ENCODE data around the gene PHF21A.
"Not testable (repeated sequence)": the region's sequence is repeated elsewhere in the genome, so short reads cannot be mapped to it uniquely, and the experiment has no call there.

Gene PHF21A

DNA sequence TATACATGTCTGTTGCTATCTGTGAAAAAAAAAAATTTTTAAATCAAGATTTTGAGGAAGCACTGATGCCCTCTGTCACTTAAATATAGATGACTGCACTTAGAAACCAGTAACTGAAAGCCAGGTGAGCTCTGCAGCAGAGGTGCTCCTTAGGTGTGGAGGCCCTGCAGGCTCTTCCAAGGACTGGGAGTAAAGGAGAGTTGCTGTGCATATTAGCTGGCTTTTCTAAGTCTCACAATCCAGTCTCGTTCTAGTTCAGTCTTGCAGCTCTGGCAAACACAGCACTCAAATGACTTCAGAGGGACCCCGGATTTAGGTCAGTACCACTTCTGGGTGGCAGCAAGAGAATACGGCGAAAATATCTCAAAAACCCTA lies 137.8 kb downstream of the PHF21A start:
- no peak for DNase-seq (ENCODE audit: low read depth in 3 of 3)

GRCh38 chr11:45982656-45983470 lies 138.4 kb downstream of the PHF21A start:
- peak; percentile 11 to 30 (median 26) for DNase-seq (ENCODE audit: low read depth in 3 of 3)

- not testable (repeated sequence) for DNase-seq (ENCODE audit: low read depth in 3 of 3)
These were observed 139.4 kb downstream of the PHF21A start for GRCh38 chr11:45981826-45982225.

GRCh38 chr11:45974806-45975205 lies 146.4 kb downstream of the PHF21A start:
- DNase-seq (ENCODE audit: low read depth in 3 of 3): no peak

GRCh38 chr11:45973601-45974000 lies 147.7 kb downstream of the PHF21A start:
- no peak for DNase-seq (ENCODE audit: low read depth in 3 of 3)

DNA sequence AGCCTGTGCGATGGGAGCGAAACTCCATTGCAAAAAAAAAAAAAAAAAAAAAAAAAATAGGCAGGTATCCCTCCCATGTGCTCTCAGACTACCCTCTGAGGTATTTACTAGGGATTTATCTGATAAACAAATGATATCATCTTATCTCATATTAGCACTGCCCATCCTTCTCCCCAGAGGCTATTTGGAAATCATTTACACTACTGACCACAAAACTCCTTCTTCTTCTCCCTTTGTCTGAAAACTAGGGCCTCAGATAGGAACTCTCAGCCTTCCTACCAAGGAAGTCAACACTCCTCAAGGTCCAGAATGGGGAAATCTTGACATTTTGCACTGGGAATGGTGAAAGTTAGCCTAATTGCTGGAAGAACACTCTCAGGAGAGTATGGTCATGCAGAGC lies 152.4 kb downstream of the PHF21A start:
- no peak for DNase-seq (ENCODE audit: low read depth in 3 of 3)

DNA sequence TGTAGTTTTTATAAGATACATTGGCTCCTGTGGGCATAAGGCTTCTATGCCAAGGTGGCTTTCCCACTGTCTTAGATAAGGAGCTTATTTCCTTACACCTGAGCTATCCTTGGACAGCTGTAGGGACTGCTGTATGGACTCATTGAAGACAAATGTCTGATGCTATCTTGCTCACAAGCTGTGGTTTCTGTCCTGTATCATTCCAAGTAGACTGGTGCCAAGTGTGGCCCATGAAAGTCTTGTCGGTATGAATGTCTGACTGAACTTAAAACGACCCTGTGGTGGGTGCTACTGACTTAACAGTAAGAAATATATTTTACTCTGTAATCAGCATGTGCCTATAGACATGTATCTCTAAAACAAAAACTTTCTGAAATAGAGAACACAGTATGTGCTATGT lies 153.7 kb downstream of the PHF21A start:
- no peak for DNase-seq (ENCODE audit: low read depth in 3 of 3)

GRCh38 chr11:45964911-45965389 lies 156.3 kb downstream of the PHF21A start:
- peak; percentile 30 to 37 (median 35) for DNase-seq (ENCODE audit: low read depth in 3 of 3)

DNA sequence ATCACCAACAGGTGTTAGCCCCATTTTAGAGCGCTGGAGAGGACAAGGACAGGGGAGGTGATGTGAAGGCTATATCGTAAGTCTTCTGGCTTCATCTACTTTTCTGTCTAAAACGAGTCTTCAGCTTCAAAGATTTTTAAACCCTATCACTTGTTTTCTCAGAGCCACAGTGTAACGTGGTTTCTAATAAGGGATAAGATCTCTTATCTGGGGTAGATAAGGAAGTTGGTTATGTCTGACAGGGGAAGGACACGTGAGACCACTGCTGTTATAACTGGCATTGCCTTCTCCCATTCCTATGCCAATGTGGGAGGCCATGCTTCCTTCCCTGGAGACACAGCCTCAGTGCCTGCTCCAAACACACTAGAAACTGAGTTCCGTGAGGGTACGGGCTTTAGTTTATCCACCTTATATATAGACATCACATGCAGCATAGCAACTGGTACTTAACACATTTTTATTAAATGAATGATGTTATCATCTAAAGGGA lies 159.5 kb downstream of the PHF21A start:
- DNase-seq (ENCODE audit: low read depth in 3 of 3): no peak

DNA sequence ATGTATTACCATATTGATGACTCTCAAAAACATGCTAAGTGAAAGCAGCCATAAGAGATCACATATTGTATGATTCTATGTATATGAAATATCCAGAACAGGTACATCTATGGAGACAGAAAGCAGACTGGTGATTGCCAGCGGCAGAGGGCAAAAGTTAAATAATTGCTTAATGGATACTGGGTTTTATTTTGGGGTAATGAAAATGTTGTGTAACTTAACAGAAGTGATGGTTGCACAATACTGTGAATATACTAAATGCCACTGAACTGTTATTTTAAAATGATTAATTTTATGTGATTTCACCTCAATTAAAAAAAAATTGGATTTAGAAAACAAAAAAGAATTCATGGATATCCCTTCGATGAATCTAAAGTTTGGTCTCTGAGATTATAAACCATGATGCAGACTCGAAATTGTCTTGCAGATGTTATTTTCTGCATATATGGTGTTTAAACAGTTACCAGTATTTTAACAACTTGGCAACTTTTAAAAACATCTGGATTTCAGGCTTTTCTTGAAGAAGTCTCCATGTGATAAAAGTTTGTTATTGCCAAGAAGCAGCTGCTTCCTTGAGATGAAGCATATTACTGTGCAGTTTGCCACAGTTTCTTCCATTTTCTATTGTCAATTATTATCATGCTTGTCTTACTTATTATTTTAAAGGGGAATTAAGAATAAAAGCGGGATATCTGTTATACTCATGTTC lies 160.7 kb downstream of the PHF21A start:
- no peak for DNase-seq (ENCODE audit: low read depth in 3 of 3)

DNA sequence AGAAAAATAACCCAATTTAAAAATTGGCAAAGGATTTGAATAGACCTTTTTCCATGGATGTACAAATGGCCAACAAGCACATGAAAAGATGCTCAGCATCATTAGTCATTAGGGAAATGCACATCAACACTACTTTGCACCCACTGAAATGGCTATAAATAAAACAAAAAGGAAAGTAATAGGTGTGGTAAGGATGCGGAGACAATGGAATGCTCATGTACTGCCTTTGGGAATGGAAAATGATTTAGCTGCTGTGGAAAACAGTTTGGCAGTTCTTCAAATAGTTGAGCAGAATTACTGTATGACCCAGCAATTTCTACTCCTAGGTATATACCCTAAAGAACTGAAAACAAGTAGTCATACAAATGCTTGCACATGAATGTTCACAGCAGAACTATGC lies 161.4 kb downstream of the PHF21A start:
- DNase-seq (ENCODE audit: low read depth in 3 of 3): no peak

GRCh38 chr11:45949992-45950407 lies 171.3 kb downstream of the PHF21A start:
- no peak for DNase-seq (ENCODE audit: low read depth in 3 of 3)

- no peak for DNase-seq (ENCODE audit: low read depth in 3 of 3)
These were observed 172.9 kb downstream of the PHF21A start for GRCh38 chr11:45948356-45948755.

DNA sequence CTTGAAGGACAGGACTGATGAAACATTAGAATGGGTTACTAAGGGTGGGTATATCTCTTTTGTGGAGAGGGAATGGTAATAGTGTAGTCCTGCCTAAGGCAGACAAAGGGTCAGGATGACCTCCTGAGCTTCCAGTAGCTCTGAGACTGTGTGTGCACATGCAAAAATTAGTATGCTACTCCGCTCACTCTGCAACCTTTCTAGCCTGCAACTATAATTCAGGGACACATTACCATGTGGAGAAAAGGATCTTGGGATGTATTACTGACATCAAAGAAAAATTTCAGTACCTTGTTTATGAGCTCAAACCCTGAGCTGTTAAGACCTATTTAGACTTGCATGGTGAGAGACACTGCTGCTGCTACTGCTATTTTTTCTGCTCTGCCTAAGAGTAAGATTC lies 173.4 kb downstream of the PHF21A start:
- DNase-seq (ENCODE audit: low read depth in 3 of 3): no peak

DNA sequence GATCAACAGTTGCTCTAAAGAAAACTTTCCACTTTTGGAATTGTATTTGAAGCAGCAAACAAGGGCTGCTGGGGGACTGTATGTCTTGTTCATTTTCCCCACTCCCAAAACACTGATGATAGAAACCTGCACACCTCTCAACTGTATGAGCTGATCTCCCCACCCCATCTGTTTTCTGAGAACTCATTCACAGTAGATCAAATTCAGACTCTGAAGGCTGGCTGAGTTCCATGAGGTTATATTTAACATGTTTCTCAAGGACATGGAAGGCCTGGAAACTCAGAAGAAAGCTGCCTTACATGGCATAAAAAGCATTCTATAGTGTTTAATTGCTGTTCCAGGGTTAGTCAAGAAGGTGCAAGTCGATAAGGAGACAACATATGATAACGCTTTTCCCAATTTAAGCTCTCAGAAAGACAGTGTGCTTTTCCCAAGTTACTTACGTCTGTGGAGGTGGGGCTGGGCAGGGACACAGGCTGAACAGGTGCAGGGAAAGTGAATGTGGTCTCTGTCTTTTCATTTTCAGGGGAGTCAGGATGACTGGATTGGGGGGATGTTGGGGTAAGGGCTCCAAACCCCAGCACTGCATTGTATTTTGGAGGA lies 175.8 kb downstream of the PHF21A start:
- no peak for DNase-seq (ENCODE audit: low read depth in 3 of 3)

GRCh38 chr11:45942381-45942780 lies 178.9 kb downstream of the PHF21A start:
- DNase-seq (ENCODE audit: low read depth in 3 of 3): no peak

GRCh38 chr11:45941285-45941684 lies 180.0 kb downstream of the PHF21A start:
- no peak for DNase-seq (ENCODE audit: low read depth in 3 of 3)

DNA sequence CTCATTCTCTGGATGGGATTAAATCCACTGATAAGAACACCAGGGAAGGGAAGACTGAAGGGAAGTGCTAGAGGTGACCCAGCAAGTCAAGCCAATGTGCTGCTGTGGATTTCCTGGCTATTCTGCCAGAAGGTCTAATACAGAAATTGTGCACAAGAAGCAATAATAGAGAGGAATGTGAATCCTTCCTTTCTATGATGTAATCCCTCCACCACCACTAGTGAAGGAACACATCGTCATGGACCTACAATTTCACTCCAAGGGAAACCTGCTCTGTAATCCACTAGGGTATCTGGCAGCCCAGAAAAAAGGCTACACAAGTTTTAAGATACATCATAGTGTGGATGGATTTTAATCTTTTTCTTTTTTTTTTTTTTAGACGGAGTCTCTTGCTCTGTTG lies 181.4 kb downstream of the PHF21A start:
- no peak for DNase-seq (ENCODE audit: low read depth in 3 of 3)

- no peak for DNase-seq (ENCODE audit: low read depth in 3 of 3)
These were observed 183.3 kb downstream of the PHF21A start for GRCh38 chr11:45937916-45938315.

DNA sequence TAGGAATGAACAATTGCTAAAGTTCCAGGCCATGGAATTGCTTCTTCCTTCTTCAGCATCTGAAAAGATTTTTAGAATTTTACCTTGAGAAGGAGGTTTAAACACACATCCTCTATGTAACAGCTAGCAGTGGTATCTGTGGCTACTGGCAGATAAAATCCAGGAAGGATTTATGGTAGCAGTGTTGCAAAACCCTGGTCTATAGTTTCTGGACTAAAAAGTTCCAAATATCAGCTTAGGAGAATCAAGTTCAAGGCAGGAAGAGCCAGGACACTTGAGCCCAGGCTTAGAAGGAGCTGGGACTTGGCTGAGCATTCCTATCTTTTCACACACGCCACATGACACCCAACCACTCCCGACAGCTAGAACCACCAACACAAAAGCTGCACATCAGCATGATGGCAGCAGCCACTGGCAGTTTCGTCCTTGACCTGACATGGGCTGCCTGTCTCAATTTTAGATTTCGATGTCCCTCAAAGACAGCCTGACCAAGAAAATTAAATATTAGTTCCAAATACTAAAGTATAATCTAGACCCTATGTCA lies 184.7 kb downstream of the PHF21A start:
- DNase-seq (ENCODE audit: low read depth in 3 of 3): no peak

- no peak for DNase-seq (ENCODE audit: low read depth in 3 of 3)
These were observed 185.7 kb downstream of the PHF21A start for GRCh38 chr11:45935349-45936064.

Data from stimulated activated CD4-positive, alpha-beta T cell treated with anti-CD3 and anti-CD28 coated beads, TNF-alpha, amount 100 ng/mL, for 48 hours (primary cell).